HG03066 (cell line): ENCODE results near the gene IL9.

Source experiments
- ATAC-seq: cut with Tn5 transposase; IDR thresholded peaks from one replicate; pipeline ENCODE4 v1.9.1; 2021; ENCODE audit warnings: low read depth; ENCODE audit not compliant: unreplicated experiment

IL9 gene

GRCh38 chr5:135894276-135894675 lies 1.4 kb downstream of the IL9 start:
- no peak for ATAC-seq

GRCh38 chr5:135891791-135892190 lies 3.9 kb downstream of the IL9 start:
- ATAC-seq = no peak

GRCh38 chr5:135891268-135891667 lies 4.4 kb downstream of the IL9 start:
- no peak for ATAC-seq

- no peak for ATAC-seq
Measured at GRCh38 chr5:135890867-135891266, 4.8 kb downstream of the IL9 start.

- no peak for ATAC-seq
Measured at GRCh38 chr5:135890296-135890695, 5.3 kb downstream of the IL9 start.

GRCh38 chr5:135887881-135888614 lies 7.6 kb downstream of the IL9 start:
- no peak for ATAC-seq

GRCh38 chr5:135887447-135887864 lies 8.2 kb downstream of the IL9 start:
- peak; percentile 88 for ATAC-seq

- ATAC-seq = no peak
Measured at GRCh38 chr5:135886136-135886535, 9.5 kb downstream of the IL9 start.

GRCh38 chr5:135885031-135885430 lies 10.6 kb downstream of the IL9 start:
- ATAC-seq = no peak

- no peak for ATAC-seq
Measured at GRCh38 chr5:135883441-135883840, 12.2 kb downstream of the IL9 start.

- ATAC-seq = no peak
Measured at GRCh38 chr5:135883026-135883425, 12.6 kb downstream of the IL9 start.

GRCh38 chr5:135881819-135882218 lies 13.8 kb downstream of the IL9 start:
- no peak for ATAC-seq

- ATAC-seq = no peak
Measured at GRCh38 chr5:135881244-135881643, 14.4 kb downstream of the IL9 start.

- ATAC-seq = no peak
Measured at GRCh38 chr5:135880801-135881200, 14.8 kb downstream of the IL9 start.

GRCh38 chr5:135880278-135880677 lies 15.4 kb downstream of the IL9 start:
- ATAC-seq = no peak

- no peak for ATAC-seq
Measured at GRCh38 chr5:135879591-135879990, 16.1 kb downstream of the IL9 start.

GRCh38 chr5:135878156-135878620 lies 17.5 kb downstream of the IL9 start:
- no peak for ATAC-seq

GRCh38 chr5:135877570-135878155 lies 18.0 kb downstream of the IL9 start:
- ATAC-seq = no peak

- ATAC-seq = no peak
Measured at GRCh38 chr5:135876146-135876545, 19.5 kb downstream of the IL9 start.

- ATAC-seq = no peak
Measured at GRCh38 chr5:135875567-135875966, 20.1 kb downstream of the IL9 start.

- no peak for ATAC-seq
Measured at GRCh38 chr5:135874461-135874860, 21.2 kb downstream of the IL9 start.

- ATAC-seq = no peak
Measured at GRCh38 chr5:135873831-135874230, 21.8 kb downstream of the IL9 start.
